A549 treated with AZD9567 at 1 μM for 4 hours (cell line): Measurements from ENCODE around the gene TIMM10B. TPM values are rescaled to one million over a fixed set of nuclear protein-coding genes. Genes with fewer than 3 reads are reported as not detected.

Experiments
- total RNA-seq: library from RNA; stranded (reverse); fragments of 200-300 nt; extraction: Qiagen RNA extraction; gene quantifications from 5 replicates; pipeline ENCODE4 v1.2.3, GENCODE V29; 2022; ENCODE audit not compliant: insufficient read depth

Gene TIMM10B
- total RNA-seq: 14.4 to 38.1 TPM (median 33.6 TPM) in 5 replicates

DNA sequence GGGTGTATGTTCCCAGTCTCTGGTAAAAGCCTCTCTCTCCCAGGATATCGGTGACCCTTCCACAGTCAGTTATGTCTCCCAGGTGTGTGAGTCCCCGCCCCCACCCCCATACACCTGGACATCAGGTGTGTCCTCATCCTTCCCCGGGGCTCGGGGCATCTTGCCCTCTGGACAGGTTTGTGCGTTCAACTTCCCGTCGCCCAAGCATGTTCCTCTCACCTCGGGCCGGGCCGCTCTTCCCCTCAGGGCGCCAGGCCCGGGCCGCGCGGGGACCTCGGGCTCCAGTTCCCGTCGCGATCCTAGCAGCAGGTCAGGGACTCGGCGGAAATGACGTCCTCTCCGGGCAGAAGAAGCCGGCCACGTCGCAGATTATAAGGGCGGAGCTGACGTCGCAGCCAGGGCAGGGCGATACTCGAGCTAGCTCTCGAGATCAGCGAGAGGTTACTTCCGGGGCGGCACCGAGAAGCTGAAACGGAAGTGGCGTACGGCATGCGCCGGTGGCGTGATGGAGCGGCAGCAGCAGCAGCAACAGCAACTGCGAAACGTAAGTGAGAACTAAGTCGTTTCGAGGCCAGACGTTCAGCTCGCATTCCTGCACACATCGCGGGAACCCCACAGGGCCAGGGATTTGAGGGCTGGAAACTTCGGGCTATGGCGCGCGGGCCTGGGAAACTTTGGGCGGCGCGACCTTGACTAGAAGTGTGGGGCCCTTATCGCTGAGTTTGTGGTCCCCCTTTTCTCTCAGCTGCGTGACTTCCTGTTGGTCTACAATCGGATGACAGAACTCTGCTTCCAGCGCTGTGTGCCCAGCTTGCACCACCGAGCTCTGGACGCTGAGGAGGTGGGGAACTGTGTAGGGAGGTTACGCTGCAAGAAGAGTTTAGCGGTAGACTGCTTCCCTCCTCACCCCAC, at the start of gene TIMM10B, which contains the start of gene ARFIP2:
Gene TIMM10B, plus strand, starts transcription at position 490 of the 912 bp plus-strand sequence. Its CDS starts 16 bp downstream, at position 506.
Gene ARFIP2, minus strand, starts transcription at position 320 of the 912 bp plus-strand sequence. CDS start 910 bp downstream, outside the sequence.

DNA sequence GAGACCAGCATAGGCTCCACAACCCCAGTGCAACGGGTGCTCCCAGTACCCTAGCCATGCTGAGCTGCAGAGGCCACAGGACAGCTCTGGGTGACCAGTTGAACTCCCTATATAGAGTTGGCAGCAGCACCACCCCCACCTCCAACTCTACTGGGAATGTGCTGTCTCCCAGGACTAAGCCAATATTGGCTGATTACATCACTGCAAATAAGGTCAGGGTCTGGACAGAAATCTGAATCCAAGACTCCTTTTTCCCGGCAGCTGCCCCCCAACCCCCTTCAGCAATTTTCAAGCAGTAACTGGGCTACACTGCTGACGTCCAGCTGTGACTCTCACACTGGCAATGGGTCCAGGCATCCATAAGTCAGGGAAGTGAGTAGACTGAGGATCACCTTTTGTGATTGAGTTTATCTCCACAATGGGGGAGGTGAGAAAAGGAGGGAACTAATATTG, 40.4 kb upstream of the TIMM10B start, which contains the start of gene HPX:
Gene HPX, minus strand, starts transcription at position 82 of the 453 bp plus-strand sequence. Its CDS starts 24 bp downstream, at position 58.

DNA sequence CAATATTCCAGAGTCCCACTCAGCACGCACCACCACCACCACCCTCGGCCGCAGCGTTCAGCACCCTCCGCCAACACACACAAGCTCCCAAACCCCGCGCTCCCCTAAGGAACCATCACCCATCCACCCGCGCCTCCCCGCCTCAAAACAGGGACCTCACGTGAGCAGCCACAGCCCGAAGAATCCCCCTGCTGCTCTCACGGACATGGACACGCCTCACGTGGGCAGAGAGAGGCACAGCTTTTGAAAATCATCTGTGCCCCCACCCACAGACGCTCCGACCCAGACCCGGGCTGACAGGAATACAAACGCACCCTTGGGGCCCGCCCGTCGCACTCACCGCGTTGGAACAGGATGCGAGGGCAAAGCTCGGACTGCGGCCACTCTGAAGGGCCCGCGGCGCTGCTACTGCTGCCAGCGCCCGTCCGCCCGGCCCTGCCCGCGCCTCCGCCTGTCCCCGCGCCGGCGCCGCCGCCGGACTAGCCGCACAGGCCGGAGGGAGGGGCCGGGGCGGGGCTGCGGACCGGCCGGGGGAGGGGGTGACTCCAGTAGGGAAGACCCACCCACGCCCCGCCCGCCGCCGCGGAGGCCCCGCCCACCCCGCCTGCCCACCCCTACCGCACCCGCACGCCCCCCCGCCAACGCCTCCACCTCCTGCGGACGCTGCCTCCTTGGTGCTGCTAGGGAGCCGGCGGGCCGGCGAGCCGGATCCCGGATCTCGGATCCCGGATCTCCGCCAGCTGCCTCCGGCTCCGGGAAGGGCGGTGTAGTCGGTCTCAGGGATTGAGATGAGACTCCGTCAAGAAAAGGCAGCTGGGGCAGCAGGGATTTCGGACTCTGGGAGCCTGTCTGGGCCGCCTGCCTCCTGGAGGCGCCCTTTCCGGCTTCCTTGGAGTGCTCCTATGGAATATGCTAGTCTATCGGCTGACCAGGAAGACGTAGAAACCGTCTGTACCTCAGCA, 7.6 kb upstream of the TIMM10B start, which contains the start of gene TRIM3:
Gene TRIM3, minus strand, starts transcription at position 491 of the 962 bp plus-strand sequence. CDS start 8,246 bp downstream, outside the sequence.

DNA sequence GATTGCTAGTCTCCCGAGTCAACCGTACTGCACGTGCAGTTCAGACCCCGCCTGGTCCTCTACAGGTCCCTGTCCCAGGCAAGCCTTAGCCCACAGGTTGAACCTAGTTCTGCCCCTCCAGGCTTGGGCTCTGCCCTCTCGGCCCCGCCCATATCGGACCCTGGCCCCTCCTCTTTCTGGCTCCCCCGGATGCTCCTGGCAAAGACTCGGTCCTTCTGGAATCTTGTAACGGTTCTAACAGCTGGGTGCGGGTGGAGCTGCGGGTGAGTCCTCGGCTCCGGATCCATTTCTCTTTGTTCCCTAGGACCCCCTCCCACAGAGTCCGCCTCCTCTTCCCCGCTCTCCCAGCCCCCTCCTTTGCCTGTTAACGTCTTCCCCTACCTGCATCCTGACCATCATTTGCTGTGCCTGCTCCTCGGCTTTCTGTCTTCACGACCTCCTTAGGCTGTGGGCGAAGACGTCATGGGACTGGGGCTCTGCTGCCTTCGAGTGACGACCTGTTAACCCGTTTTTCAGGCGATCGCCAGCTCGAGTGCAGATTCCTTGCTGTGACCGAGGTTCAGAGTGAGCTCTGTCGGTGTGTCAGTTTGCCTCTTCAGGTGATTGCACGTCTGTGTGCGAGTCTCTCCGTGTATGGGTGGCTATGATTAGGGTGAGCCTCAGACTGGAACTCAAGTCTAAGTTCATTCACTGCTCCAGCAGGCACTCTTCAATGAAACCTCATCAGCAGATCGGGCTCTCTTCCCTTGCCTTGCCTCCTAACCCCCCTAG, 16.0 kb downstream of the TIMM10B start, which contains the start of gene DNHD1:
Gene DNHD1, plus strand, starts transcription at position 212 of the 771 bp plus-strand sequence. CDS start 936 bp downstream, outside the sequence.

Other genes with a start within 250 kb of the TIMM10B start
- gene FHIP1B, start 246.9 kb upstream of the TIMM10B start, total RNA-seq: 6.4 to 21.9 TPM (median 20.8 TPM) in 5 replicates
- gene CNGA4, start 242.4 kb upstream of the TIMM10B start, total RNA-seq: 0.03 to 0.09 TPM (median 0.08 TPM) in 4 of 5 replicates, not detected in the other
- not detected in 5 replicates for gene CCKBR, start 221.7 kb upstream of the TIMM10B start, total RNA-seq
- 15.2 to 33.3 TPM (median 26.0 TPM) in 5 replicates for gene CAVIN3, start 161.0 kb upstream of the TIMM10B start, total RNA-seq
- 9.0 to 19.4 TPM (median 9.8 TPM) in 5 replicates for gene SMPD1, start 91.0 kb upstream of the TIMM10B start, total RNA-seq
- gene APBB1, start 62.4 kb upstream of the TIMM10B start, total RNA-seq: 12.0 to 19.5 TPM (median 18.1 TPM) in 5 replicates
- gene HPX, start 40.5 kb upstream of the TIMM10B start, total RNA-seq: 0.57 to 1.7 TPM (median 0.93 TPM) in 5 replicates
- 14.1 to 21.8 TPM (median 20.4 TPM) in 5 replicates for gene TRIM3, start 7.6 kb upstream of the TIMM10B start, total RNA-seq
- 46.9 to 58.2 TPM (median 57.0 TPM) in 5 replicates for gene ARFIP2, start 170 bp upstream of the TIMM10B start, total RNA-seq
- 1.3 to 4.1 TPM (median 3.8 TPM) in 5 replicates for gene DNHD1, start 15.8 kb downstream of the TIMM10B start, total RNA-seq
- gene RRP8, start 122.1 kb downstream of the TIMM10B start, total RNA-seq: 29.8 to 37.8 TPM (median 34.4 TPM) in 5 replicates
- gene ILK, start 122.3 kb downstream of the TIMM10B start, total RNA-seq: 116 to 122 TPM (median 119 TPM) in 5 replicates
- 181 to 250 TPM (median 245 TPM) in 5 replicates for gene TAF10, start 130.7 kb downstream of the TIMM10B start, total RNA-seq
- 39.8 to 46.4 TPM (median 44.6 TPM) in 5 replicates for gene TPP1, start 137.9 kb downstream of the TIMM10B start, total RNA-seq
- gene DCHS1, start 174.3 kb downstream of the TIMM10B start, total RNA-seq: 0.05 to 0.13 TPM (median 0.10 TPM) in 4 of 5 replicates, not detected in the other
- 96.7 to 199 TPM (median 105 TPM) in 5 replicates for gene MRPL17, start 201.8 kb downstream of the TIMM10B start, total RNA-seq